ENCODE results near the gene NECAB2.

- TF ChIP-seq CTCF (IDR thresholded peaks at IDR 0.05) (no peak), POLR2A (IDR thresholded peaks at IDR 0.05) (no peak)
Measured at GRCh38 chr16:83969771-83970429, 1.9 kb downstream of the NECAB2 start.

All from tibial nerve (tissue), 3 donors.